ENCODE results near the gene LAMA4. TPM values are rescaled to one million over a fixed set of nuclear protein-coding genes. Genes with fewer than 3 reads are reported as not detected.
A peak's percentile ranks its signal among the peaks of the same experiment; 100 is the strongest.

The LAMA4 gene
- total and polyA plus RNA-seq, 9 donors: 29.0 to 92.8 (median 42.5) TPM

DNA sequence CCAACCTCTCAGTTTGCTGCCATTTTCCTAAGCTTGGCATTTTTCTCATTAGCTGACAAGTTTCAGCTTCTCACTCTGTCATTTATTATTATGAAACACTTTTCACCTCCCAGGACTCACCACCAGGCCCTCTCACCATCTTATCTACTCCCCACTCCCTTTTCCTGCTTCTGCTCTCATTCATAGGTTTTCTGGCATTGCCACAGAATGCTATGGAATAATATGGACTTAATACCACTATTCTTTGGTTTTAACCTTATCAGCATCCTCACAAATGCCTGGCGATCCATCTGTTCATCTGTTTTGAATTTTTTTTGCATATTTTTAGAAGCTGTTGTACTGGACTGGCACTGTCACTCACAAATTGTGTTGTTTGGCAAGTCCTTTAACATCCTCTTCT lies 16.4 kb upstream of the LAMA4 start:
- intact Hi-C loops (cut with DNase I): no loop called here
- no peaks in the 10 kb centered on the region for H3K36me3 ChIP-seq
- no peak overlapping the region for H3K4me3 ChIP-seq
- H3K27ac ChIP-seq: no peak overlapping the region
- no peaks in the 10 kb centered on the region for H3K27me3 ChIP-seq
- no peaks in the 10 kb centered on the region for H3K9me3 ChIP-seq
- no peak for DNase-seq
- peaks cover 1% of the 10 kb centered on the region for H3K4me1 ChIP-seq (ENCODE audit: insufficient read depth)
- WGBS, 3 donors: 84 to 100% (median 97%) methylated on average over 1 of the region's 1 CpG
- TF ChIP-seq POLR2A (IDR thresholded peaks at IDR 0.05): no peak

DNA sequence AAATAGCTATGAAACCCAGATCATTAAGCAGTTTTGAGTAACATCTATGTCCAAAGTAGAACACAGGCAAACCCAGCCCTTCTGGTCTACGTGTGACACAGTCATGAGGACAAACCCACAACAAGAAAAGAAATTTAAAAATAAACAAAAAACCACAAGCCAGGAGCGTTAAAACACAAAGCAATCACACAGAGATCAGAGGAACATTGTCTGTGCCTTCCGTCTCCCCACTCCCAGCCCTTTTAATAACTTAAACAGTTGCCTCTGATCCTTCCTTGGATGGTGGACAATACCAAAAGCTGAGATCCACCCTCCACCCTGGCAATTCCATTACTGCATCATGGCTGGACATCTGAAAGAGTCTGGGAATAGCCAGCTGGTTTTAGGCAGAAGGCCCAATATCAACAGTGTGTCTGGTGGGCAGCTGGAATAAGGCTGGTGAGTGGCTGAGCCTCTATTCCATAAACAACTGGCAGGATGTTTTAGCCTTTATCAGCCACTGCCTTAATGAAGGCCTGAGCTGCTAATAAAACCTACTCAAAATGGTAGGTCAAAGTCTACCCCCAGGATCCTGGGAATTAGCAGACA lies 15.7 kb upstream of the LAMA4 start:
- peaks cover 1% of the 10 kb centered on the region for H3K4me1 ChIP-seq (ENCODE audit: insufficient read depth)
- H3K4me3 ChIP-seq: no peak overlapping the region
- H3K36me3 ChIP-seq: no peaks in the 10 kb centered on the region
- no peaks in the 10 kb centered on the region for H3K9me3 ChIP-seq
- DNase-seq: no peak
- intact Hi-C loops (cut with DNase I): no loop called here
- H3K27ac ChIP-seq: no peak overlapping the region
- 86 to 94% (median 86%) methylated on average over 3 of the region's 3 CpGs for WGBS, 3 donors
- TF ChIP-seq EP300 (IDR thresholded peaks at IDR 0.05): no peak
- no peak for TF ChIP-seq POLR2A (IDR thresholded peaks at IDR 0.05)
- TF ChIP-seq, protein P1, sequence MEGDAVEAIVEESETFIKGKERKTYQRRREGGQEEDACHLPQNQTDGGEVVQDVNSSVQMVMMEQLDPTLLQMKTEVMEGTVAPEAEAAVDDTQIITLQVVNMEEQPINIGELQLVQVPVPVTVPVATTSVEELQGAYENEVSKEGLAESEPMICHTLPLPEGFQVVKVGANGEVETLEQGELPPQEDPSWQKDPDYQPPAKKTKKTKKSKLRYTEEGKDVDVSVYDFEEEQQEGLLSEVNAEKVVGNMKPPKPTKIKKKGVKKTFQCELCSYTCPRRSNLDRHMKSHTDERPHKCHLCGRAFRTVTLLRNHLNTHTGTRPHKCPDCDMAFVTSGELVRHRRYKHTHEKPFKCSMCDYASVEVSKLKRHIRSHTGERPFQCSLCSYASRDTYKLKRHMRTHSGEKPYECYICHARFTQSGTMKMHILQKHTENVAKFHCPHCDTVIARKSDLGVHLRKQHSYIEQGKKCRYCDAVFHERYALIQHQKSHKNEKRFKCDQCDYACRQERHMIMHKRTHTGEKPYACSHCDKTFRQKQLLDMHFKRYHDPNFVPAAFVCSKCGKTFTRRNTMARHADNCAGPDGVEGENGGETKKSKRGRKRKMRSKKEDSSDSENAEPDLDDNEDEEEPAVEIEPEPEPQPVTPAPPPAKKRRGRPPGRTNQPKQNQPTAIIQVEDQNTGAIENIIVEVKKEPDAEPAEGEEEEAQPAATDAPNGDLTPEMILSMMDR (IDR thresholded peaks at IDR 0.05): no peak
- no peaks in the 10 kb centered on the region for H3K27me3 ChIP-seq

DNA sequence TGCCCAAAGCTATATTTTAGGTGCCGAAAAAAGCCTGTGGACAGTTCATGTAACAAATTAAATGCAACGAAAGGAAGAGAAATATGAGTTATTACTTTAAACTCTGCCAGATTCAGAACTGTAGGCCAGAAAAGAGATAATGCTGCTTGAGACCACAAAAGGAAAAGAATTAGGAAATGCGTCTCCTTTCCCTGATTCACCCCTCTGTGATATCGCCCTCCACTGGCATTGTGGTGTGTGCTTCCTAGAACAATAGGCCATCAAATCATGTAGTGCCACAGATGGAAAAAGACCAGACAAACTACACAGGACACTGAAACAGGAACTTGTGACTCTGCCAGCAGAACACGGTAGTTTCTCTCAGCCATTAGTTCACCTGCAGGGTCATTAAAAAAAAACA lies 14.7 kb upstream of the LAMA4 start:
- Histone ChIP-seq H3K27ac (peak overlapping the region in 1 of 2 donors; percentile 25), H3K4me3 (no peak overlapping the region)
- 48 to 72% (median 49%) methylated on average over 5 of the region's 5 CpGs for WGBS, 3 donors

DNA sequence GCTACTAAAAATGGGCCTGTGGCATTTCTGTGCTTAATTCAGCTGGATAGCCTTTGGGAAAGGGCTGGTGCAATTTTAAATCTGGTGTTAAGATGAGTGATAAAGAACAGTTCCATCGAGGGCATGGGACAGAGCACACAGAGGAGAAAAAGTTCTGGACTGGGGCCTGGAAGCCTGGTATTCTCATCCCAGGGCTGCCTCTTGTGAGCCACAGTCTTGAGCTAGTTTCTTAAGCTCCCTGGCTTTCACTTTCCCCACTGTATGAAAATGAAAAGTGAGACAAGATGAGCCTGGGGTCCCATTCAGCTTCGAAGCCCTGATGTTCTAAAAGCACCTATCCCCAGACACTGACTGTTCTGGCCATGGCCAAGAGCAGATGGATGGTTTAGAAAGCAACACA lies 14.3 kb upstream of the LAMA4 start:
- Histone ChIP-seq H3K4me1 (ENCODE audit: insufficient read depth) (peaks cover 1% of the 10 kb centered on the region), H3K36me3 (no peaks in the 10 kb centered on the region), H3K27me3 (no peaks in the 10 kb centered on the region), H3K9me3 (no peaks in the 10 kb centered on the region), H3K27ac (peak overlapping the region in 1 of 2 donors; percentile 25), H3K4me3 (no peak overlapping the region)
- intact Hi-C loops (cut with DNase I): no loop called here
- TF ChIP-seq POLR2A (IDR thresholded peaks at IDR 0.05) (no peak), EP300 (IDR thresholded peaks at IDR 0.05) (no peak)
- TF ChIP-seq, protein P1 (IDR thresholded peaks at IDR 0.05): no peak
- no peak for DNase-seq
- 54 to 56% (median 54%) methylated on average over 2 of the region's 2 CpGs for WGBS, 3 donors

More for the DNA sequence above, 14.7 kb upstream of the LAMA4 start:
- DNase-seq: peak in 1 of 5 donors; percentile 51
- Histone ChIP-seq H3K27me3 (no peaks in the 10 kb centered on the region), H3K4me1 (ENCODE audit: insufficient read depth) (peaks cover 1% of the 10 kb centered on the region), H3K9me3 (no peaks in the 10 kb centered on the region), H3K36me3 (no peaks in the 10 kb centered on the region)
- intact Hi-C loops (cut with DNase I): no loop called here
- TF ChIP-seq POLR2A (IDR thresholded peaks at IDR 0.05) (no peak), EP300 (IDR thresholded peaks at IDR 0.05) (no peak)
- TF ChIP-seq, protein P1 (IDR thresholded peaks at IDR 0.05): peak in 1 of 3 donors; percentile 42

DNA sequence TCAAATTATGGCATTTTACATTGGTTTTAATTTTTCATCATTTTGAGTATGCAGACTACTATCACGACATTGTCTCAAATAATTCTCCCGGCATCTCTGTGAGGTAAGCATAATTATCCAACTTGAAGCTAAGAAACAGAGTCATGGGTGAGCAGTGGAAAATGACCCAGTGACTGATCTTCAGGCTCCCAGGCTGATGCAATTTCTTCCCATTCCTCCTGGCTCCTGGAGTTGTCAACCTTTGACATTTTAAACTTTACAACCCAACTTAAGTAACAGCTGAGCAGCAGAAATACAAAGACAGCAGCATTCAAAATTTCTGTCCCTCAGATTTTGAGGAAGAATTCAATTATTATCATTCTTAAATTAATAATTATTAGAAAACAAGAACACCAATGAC lies 13.7 kb upstream of the LAMA4 start:
- H3K27me3 ChIP-seq: no peaks in the 10 kb centered on the region
- intact Hi-C loops (cut with DNase I): no loop called here
- no peaks in the 10 kb centered on the region for H3K9me3 ChIP-seq
- H3K27ac ChIP-seq: peak overlapping the region in 1 of 2 donors; percentile 25
- H3K4me1 ChIP-seq (ENCODE audit: insufficient read depth): peaks cover 1% of the 10 kb centered on the region
- no peak overlapping the region for H3K4me3 ChIP-seq
- DNase-seq: no peak
- TF ChIP-seq POLR2A (IDR thresholded peaks at IDR 0.05) (no peak), EP300 (IDR thresholded peaks at IDR 0.05) (no peak)
- TF ChIP-seq, protein P1 (IDR thresholded peaks at IDR 0.05): no peak
- WGBS, 3 donors: 84 to 94% (median 92%) methylated on average over 2 of the region's 2 CpGs
- H3K36me3 ChIP-seq: no peaks in the 10 kb centered on the region

Data from ovary (tissue), 9 donors.